BJ (cell line): ENCODE data around the gene KLHL20. TPM values are rescaled to one million over a fixed set of nuclear protein-coding genes. Genes with fewer than 3 reads are reported as not detected.
"Not testable (repeated sequence)": the region's sequence is repeated elsewhere in the genome, so short reads cannot be mapped to it uniquely, and the experiment has no call there.

Source experiments
- CTCF ChIA-PET: fragments of 350-600 bp; formaldehyde crosslinking; extraction: SDS; loops from one replicate; lab custom pipeline; 2021; ENCODE audit warnings: antibody characterized with exemption, inconsistent platforms; lab: Yijun Ruan, JAX
- POLR2A ChIA-PET: fragments of 300-600 bp; sonication (Branson Sonifier 250); formaldehyde crosslinking; extraction: SDS; loops from one replicate; lab custom pipeline; 2021; ENCODE audit warnings: antibody characterized with exemption; lab: Charles Lee
- DNase-seq: peaks from one replicate; pipeline ENCODE4 v3.0.0-alpha.2; 2011; ENCODE audit warnings: low read depth
- H3K27me3 ChIP-seq: 2 replicates; pipeline ENCODE4 v1.6.0; 2011; ENCODE audit warnings: low read length; ENCODE audit not compliant: control insufficient read depth, insufficient read depth
- H3K36me3 ChIP-seq: 2 replicates; pipeline ENCODE4 v1.5.1; 2011; ENCODE audit warnings: low read length; ENCODE audit not compliant: control insufficient read depth, insufficient read depth
- H3K4me3 ChIP-seq: 2 replicates; pipeline ENCODE4 v1.5.1; 2011; ENCODE audit warnings: low read depth, mild to moderate bottlenecking, control low read depth, low read length
- CTCF ChIP-seq: IDR thresholded peaks from 2 replicates; pipeline ENCODE4 v1.5.1; 2011; ENCODE audit warnings: low read depth, mild to moderate bottlenecking, control low read depth, inconsistent platforms, low read length, moderate library complexity; ENCODE audit not compliant: insufficient read depth
- polyA minus RNA-seq: library from RNA; depleted of rRNA, polyadenylated mRNA; stranded (reverse); fragments of >200 nt; gene quantifications from 2 replicates; pipeline ENCODE4 v1.2.3, GENCODE V29; 2011; rRNA and poly(A)+ RNA removed
- polyA plus RNA-seq: library from polyadenylated mRNA; depleted of rRNA; stranded (reverse); fragments of >200 nt; gene quantifications from 2 replicates; pipeline ENCODE4 v1.2.3, GENCODE V29; 2011; rRNA removed

Gene KLHL20
- polyA plus RNA-seq = 11.0 and 15.5 TPM in 2 replicates
- polyA minus RNA-seq = 9.4 and 11.9 TPM in 2 replicates

DNA sequence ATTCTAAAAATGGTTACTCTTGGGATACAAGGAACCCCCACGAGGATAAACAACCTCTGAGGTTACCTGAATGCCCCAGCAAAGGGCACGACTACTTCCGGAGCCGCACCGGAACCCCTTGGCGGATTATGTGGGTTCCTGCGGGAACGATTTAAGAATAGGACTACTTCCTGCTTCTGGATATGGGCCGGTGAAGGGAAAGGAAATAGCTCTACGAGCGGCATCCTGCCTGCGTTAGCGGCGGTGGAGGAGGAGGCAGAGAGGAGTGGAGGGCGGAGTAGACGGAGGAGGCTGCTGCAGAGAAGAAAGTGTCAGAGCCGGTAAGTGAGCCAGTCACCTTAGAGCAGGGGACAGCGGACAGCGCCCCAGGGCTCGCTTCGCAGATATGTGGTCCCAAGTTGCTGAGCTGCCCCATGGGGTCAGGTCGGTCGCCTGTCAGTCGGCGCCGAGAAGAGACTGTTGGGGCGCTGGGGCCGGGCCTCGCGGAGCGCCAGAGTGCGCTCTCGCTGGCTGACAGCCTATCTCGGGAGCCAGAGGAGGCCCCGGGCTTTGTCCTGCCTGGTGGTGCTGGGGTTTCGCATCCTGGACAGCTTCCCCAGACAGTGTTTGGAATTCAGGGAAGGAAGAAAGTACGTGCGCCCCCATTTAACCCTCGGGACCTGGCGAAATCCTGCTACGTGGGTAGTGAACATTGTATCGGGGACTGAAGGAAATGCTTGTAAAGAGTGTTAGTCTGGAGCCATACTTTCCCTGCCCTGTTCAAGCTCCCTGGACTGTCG lies at the start of gene KLHL20:
Gene KLHL20 (plus strand): TSS at position 223 of the 779 bp plus-strand sequence. CDS start 1,063 bp downstream, outside the sequence.
- Histone ChIP-seq H3K27me3 (peaks cover 2% of the 10 kb centered on the region), H3K36me3 (no peaks in the 10 kb centered on the region), H3K4me3 (peak within 1 kb of the TSS; percentile 89)
- ChIA-PET POLR2A (interaction anchor here (0.6 kb wide), 2 partner anchors 447 to 1177 kb away, joined by 3 to 4 read pairs; no protein-coding TSS in a partner anchor), CTCF (interaction anchor here (0.6 to 1.4 kb wide), 7 partner anchors 10 to 973 kb away, joined by 3 to 5 read pairs (median 3); no protein-coding TSS in a partner anchor)
- peak; percentile 46 for DNase-seq
- no peak for TF ChIP-seq CTCF

- H3K36me3 ChIP-seq = no peaks in the 10 kb centered on the region
- ChIA-PET POLR2A (no interaction called here), CTCF (interaction anchor here (1.0 kb wide), 1 partner anchor 50 kb away, joined by 3 read pairs; no protein-coding TSS in a partner anchor)
- no peak overlapping the region for H3K4me3 ChIP-seq
- TF ChIP-seq CTCF = no peak
- H3K27me3 ChIP-seq = no peaks in the 10 kb centered on the region
- DNase-seq = no peak
Measured at GRCh38 chr1:173666646-173667045, 48.1 kb upstream of the KLHL20 start.

GRCh38 chr1:173669491-173669941 lies 45.3 kb upstream of the KLHL20 start, which contains the start of gene ANKRD45:
Gene ANKRD45 (minus strand): TSS chr1:173669851. CDS start chr1:173659418, 10,433 bp downstream.
- TF ChIP-seq CTCF = no peak
- DNase-seq = no peak
- H3K27me3 ChIP-seq = no peaks in the 10 kb centered on the region
- H3K4me3 ChIP-seq = peak within 1 kb of the TSS; percentile 44
- ChIA-PET CTCF (no interaction called here), POLR2A (no interaction called here)
- H3K36me3 ChIP-seq = no peaks in the 10 kb centered on the region

GRCh38 chr1:173674496-173674895 lies 40.3 kb upstream of the KLHL20 start:
- CTCF ChIA-PET, DNase-seq, H3K27me3 ChIP-seq, H3K36me3 ChIP-seq, H3K4me3 ChIP-seq, POLR2A ChIA-PET: not testable (repeated sequence)

GRCh38 chr1:173680152-173680551 lies 34.6 kb upstream of the KLHL20 start:
- POLR2A ChIA-PET, H3K27me3 ChIP-seq, H3K36me3 ChIP-seq, DNase-seq, H3K4me3 ChIP-seq, CTCF ChIA-PET: not testable (repeated sequence)

GRCh38 chr1:173682184-173682583 lies 32.6 kb upstream of the KLHL20 start:
- POLR2A ChIA-PET = no interaction called here
- no peak for DNase-seq

DNA sequence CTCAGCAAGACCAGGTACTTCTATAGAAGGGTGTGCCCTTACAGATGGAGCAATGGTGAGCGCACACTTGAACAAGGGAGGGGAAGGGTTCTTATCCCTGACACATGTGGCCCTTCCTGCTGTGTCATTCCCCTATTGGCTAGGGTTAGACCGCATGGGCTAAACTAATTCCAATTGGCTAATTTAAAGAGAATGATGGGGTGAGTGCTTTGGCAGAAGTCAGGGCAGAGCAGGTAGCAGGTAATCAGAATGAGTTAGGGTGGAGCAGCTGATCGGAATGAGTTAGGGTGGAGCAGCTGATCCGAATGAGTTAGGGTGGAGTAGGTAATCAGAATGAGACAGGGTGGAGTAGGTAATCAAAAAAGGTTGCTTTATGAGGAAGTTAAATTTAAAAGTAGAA lies 30.9 kb upstream of the KLHL20 start:
- POLR2A ChIA-PET, DNase-seq, CTCF ChIA-PET: not testable (repeated sequence)

More at GRCh38 chr1:173682184-173682583, 32.6 kb upstream of the KLHL20 start:
- no peak for TF ChIP-seq CTCF
- CTCF ChIA-PET = interaction anchor here (1.1 kb wide), 1 partner anchor 37 kb away, joined by 3 read pairs; no protein-coding TSS in a partner anchor
- Histone ChIP-seq H3K27me3 (no peaks in the 10 kb centered on the region), H3K4me3 (no peak overlapping the region), H3K36me3 (no peaks in the 10 kb centered on the region)

GRCh38 chr1:173685121-173685520 lies 29.7 kb upstream of the KLHL20 start:
- POLR2A ChIA-PET, H3K27me3 ChIP-seq: not testable (repeated sequence)

More for the DNA sequence above, 30.9 kb upstream of the KLHL20 start:
- H3K36me3 ChIP-seq, H3K4me3 ChIP-seq, H3K27me3 ChIP-seq: not testable (repeated sequence)

More at GRCh38 chr1:173685121-173685520, 29.7 kb upstream of the KLHL20 start:
- H3K4me3 ChIP-seq, CTCF ChIA-PET, DNase-seq, H3K36me3 ChIP-seq: not testable (repeated sequence)
